T follicular helper cell (primary cell): ENCODE measurements around the gene LRRC63.
"Not testable (repeated sequence)": the region's sequence is repeated elsewhere in the genome, so short reads cannot be mapped to it uniquely, and the experiment has no call there.

Source experiments
- DNase-seq: peaks from one replicate; pipeline ENCODE4 v3.0.0-alpha.2; 2020; ENCODE audit warnings: low read depth

LRRC63 gene

GRCh38 chr13:46181840-46182490 is 29.8 kb upstream of the LRRC63 start, which contains the start of gene LCP1:
Gene LCP1 (minus strand): TSS chr13:46182177. CDS start chr13:46159662, 22,515 bp downstream.
- peak; percentile 74 for DNase-seq

GRCh38 chr13:46182491-46182877 is 29.2 kb upstream of the LRRC63 start:
- DNase-seq, result no peak

GRCh38 chr13:46183018-46183946 is 28.4 kb upstream of the LRRC63 start:
- no peak for DNase-seq

GRCh38 chr13:46184277-46184699 is 27.4 kb upstream of the LRRC63 start:
- peak; percentile 58 for DNase-seq

- DNase-seq, result no peak
Observed at GRCh38 chr13:46185634-46186033, 26.1 kb upstream of the LRRC63 start.

GRCh38 chr13:46192412-46192811 is 19.3 kb upstream of the LRRC63 start:
- no peak for DNase-seq

GRCh38 chr13:46195016-46195415 is 16.7 kb upstream of the LRRC63 start:
- no peak for DNase-seq

- no peak for DNase-seq
Observed at GRCh38 chr13:46197299-46198048, 14.3 kb upstream of the LRRC63 start.

- DNase-seq, result no peak
Observed at GRCh38 chr13:46198696-46199193, 13.0 kb upstream of the LRRC63 start.

- DNase-seq, result no peak
Observed at GRCh38 chr13:46202188-46202795, 9.4 kb upstream of the LRRC63 start.

- DNase-seq, result no peak
Observed at GRCh38 chr13:46202966-46203365, 8.8 kb upstream of the LRRC63 start.

GRCh38 chr13:46206143-46206542 is 5.6 kb upstream of the LRRC63 start:
- no peak for DNase-seq

GRCh38 chr13:46207828-46208227 is 3.9 kb upstream of the LRRC63 start:
- no peak for DNase-seq

- no peak for DNase-seq
Observed at GRCh38 chr13:46210362-46211083, 1.2 kb upstream of the LRRC63 start.

GRCh38 chr13:46211116-46211482 is 629 bp upstream of the LRRC63 start:
- peak; percentile 45 for DNase-seq

- DNase-seq, result no peak
Observed at GRCh38 chr13:46213242-46213641, 1.5 kb downstream of the LRRC63 start.

- not testable (repeated sequence) for DNase-seq
Observed at GRCh38 chr13:46214741-46215140, 3.0 kb downstream of the LRRC63 start.

GRCh38 chr13:46220234-46220633 is 8.5 kb downstream of the LRRC63 start:
- not testable (repeated sequence) for DNase-seq

- no peak for DNase-seq
Observed at GRCh38 chr13:46229251-46229650, 17.5 kb downstream of the LRRC63 start.

GRCh38 chr13:46232281-46232680 is 20.6 kb downstream of the LRRC63 start:
- no peak for DNase-seq

- DNase-seq, result no peak
Observed at GRCh38 chr13:46235286-46235685, 23.6 kb downstream of the LRRC63 start.
